Measurements from ENCODE around the gene BANF1. TPM values are rescaled to one million over a fixed set of nuclear protein-coding genes. Genes with fewer than 3 reads are reported as not detected.
"Not testable (repeated sequence)": the region's sequence is repeated elsewhere in the genome, so short reads cannot be mapped to it uniquely, and the experiment has no call there.

Gene BANF1
- polyA plus RNA-seq, 1 donor: 120 TPM

GRCh38 chr11:65997286-65997685, 5.0 kb upstream of the BANF1 start:
- peaks cover 36% of the 10 kb centered on the region for H3K36me3 ChIP-seq (ENCODE audit: control insufficient read depth, insufficient read depth, low read length)
- no peak overlapping the region for H3K27ac ChIP-seq (ENCODE audit: low read length)
- no peaks in the 10 kb centered on the region for H3K4me1 ChIP-seq (ENCODE audit: control insufficient read depth, insufficient read depth, low read length)
- no peak overlapping the region for H3K4me3 ChIP-seq (ENCODE audit: low read length)
- no peaks in the 10 kb centered on the region for H3K27me3 ChIP-seq (ENCODE audit: control insufficient read depth, insufficient read depth, low read length)
- WGBS (ENCODE audit: insufficient coverage, low lambda C conversion rate): no CpG with 5 or more reads among the region's 2 CpGs
- no peak for DNase-seq
- no peaks in the 10 kb centered on the region for H3K9me3 ChIP-seq (ENCODE audit: control insufficient read depth, low read depth, low read length)

GRCh38 chr11:66002648-66003225, 434 bp downstream of the BANF1 start:
- Histone ChIP-seq H3K9me3 (ENCODE audit: control insufficient read depth, low read depth, low read length) (no peaks in the 10 kb centered on the region), H3K4me1 (ENCODE audit: control insufficient read depth, insufficient read depth, low read length) (peaks cover 9% of the 10 kb centered on the region), H3K27ac (ENCODE audit: low read length) (peak overlapping the region; percentile 95), H3K27me3 (ENCODE audit: control insufficient read depth, insufficient read depth, low read length) (no peaks in the 10 kb centered on the region), H3K4me3 (ENCODE audit: low read length) (peak overlapping the region; percentile 84), H3K36me3 (ENCODE audit: control insufficient read depth, insufficient read depth, low read length) (peaks cover 39% of the 10 kb centered on the region)
- peak in 1 of 2 donors; percentile 23 for DNase-seq
- no CpG with 5 or more reads among the region's 40 CpGs for WGBS (ENCODE audit: insufficient coverage, low lambda C conversion rate)

- no peak for DNase-seq
- peaks cover 34% of the 10 kb centered on the region for H3K36me3 ChIP-seq (ENCODE audit: control insufficient read depth, insufficient read depth, low read length)
- no peaks in the 10 kb centered on the region for H3K9me3 ChIP-seq (ENCODE audit: control insufficient read depth, low read depth, low read length)
- no peak overlapping the region for H3K27ac ChIP-seq (ENCODE audit: low read length)
- peaks cover 9% of the 10 kb centered on the region for H3K4me1 ChIP-seq (ENCODE audit: control insufficient read depth, insufficient read depth, low read length)
- no CpG with 5 or more reads among the region's 6 CpGs for WGBS (ENCODE audit: insufficient coverage, low lambda C conversion rate)
- H3K27me3 ChIP-seq (ENCODE audit: control insufficient read depth, insufficient read depth, low read length): peaks cover 4% of the 10 kb centered on the region
- peak overlapping the region; percentile 84 for H3K4me3 ChIP-seq (ENCODE audit: low read length)
Observed at GRCh38 chr11:66003291-66003690, 988 bp downstream of the BANF1 start.

GRCh38 chr11:66004186-66004585, 1.9 kb downstream of the BANF1 start:
- DNase-seq: peak in 1 of 2 donors; percentile 25
- peaks cover 25% of the 10 kb centered on the region for H3K36me3 ChIP-seq (ENCODE audit: control insufficient read depth, insufficient read depth, low read length)
- WGBS (ENCODE audit: insufficient coverage, low lambda C conversion rate): 60% methylated on average over 1 of the region's 4 CpGs
- H3K27me3 ChIP-seq (ENCODE audit: control insufficient read depth, insufficient read depth, low read length): peaks cover 9% of the 10 kb centered on the region
- H3K27ac ChIP-seq (ENCODE audit: low read length): no peak overlapping the region
- peaks cover 9% of the 10 kb centered on the region for H3K4me1 ChIP-seq (ENCODE audit: control insufficient read depth, insufficient read depth, low read length)
- H3K4me3 ChIP-seq (ENCODE audit: low read length): no peak overlapping the region
- no peaks in the 10 kb centered on the region for H3K9me3 ChIP-seq (ENCODE audit: control insufficient read depth, low read depth, low read length)

GRCh38 chr11:66006134-66006890, 4.0 kb downstream of the BANF1 start:
- no peaks in the 10 kb centered on the region for H3K9me3 ChIP-seq (ENCODE audit: control insufficient read depth, low read depth, low read length)
- no peak for DNase-seq
- peaks cover 28% of the 10 kb centered on the region for H3K27me3 ChIP-seq (ENCODE audit: control insufficient read depth, insufficient read depth, low read length)
- no peak overlapping the region for H3K4me3 ChIP-seq (ENCODE audit: low read length)
- H3K4me1 ChIP-seq (ENCODE audit: control insufficient read depth, insufficient read depth, low read length): peaks cover 9% of the 10 kb centered on the region
- WGBS (ENCODE audit: insufficient coverage, low lambda C conversion rate): no CpG with 5 or more reads among the region's 13 CpGs
- no peak overlapping the region for H3K27ac ChIP-seq (ENCODE audit: low read length)
- peaks cover 13% of the 10 kb centered on the region for H3K36me3 ChIP-seq (ENCODE audit: control insufficient read depth, insufficient read depth, low read length)

- DNase-seq: no peak
- Histone ChIP-seq H3K27me3 (ENCODE audit: control insufficient read depth, insufficient read depth, low read length) (peaks cover 33% of the 10 kb centered on the region), H3K36me3 (ENCODE audit: control insufficient read depth, insufficient read depth, low read length) (peaks cover 13% of the 10 kb centered on the region), H3K27ac (ENCODE audit: low read length) (no peak overlapping the region), H3K4me3 (ENCODE audit: low read length) (no peak overlapping the region), H3K9me3 (ENCODE audit: control insufficient read depth, low read depth, low read length) (no peaks in the 10 kb centered on the region), H3K4me1 (ENCODE audit: control insufficient read depth, insufficient read depth, low read length) (peaks cover 9% of the 10 kb centered on the region)
- no CpG with 5 or more reads among the region's 4 CpGs for WGBS (ENCODE audit: insufficient coverage, low lambda C conversion rate)
Observed at GRCh38 chr11:66006891-66007176, 4.5 kb downstream of the BANF1 start.

GRCh38 chr11:66007201-66007634, 4.9 kb downstream of the BANF1 start:
- no CpG with 5 or more reads among the region's 5 CpGs for WGBS (ENCODE audit: insufficient coverage, low lambda C conversion rate)
- H3K36me3 ChIP-seq (ENCODE audit: control insufficient read depth, insufficient read depth, low read length): peaks cover 13% of the 10 kb centered on the region
- H3K4me1 ChIP-seq (ENCODE audit: control insufficient read depth, insufficient read depth, low read length): peaks cover 9% of the 10 kb centered on the region
- no peak overlapping the region for H3K4me3 ChIP-seq (ENCODE audit: low read length)
- H3K27ac ChIP-seq (ENCODE audit: low read length): no peak overlapping the region
- H3K9me3 ChIP-seq (ENCODE audit: control insufficient read depth, low read depth, low read length): no peaks in the 10 kb centered on the region
- H3K27me3 ChIP-seq (ENCODE audit: control insufficient read depth, insufficient read depth, low read length): peaks cover 37% of the 10 kb centered on the region
- no peak for DNase-seq

GRCh38 chr11:66008095-66008467, 5.8 kb downstream of the BANF1 start:
- DNase-seq: no peak
- peaks cover 6% of the 10 kb centered on the region for H3K4me1 ChIP-seq (ENCODE audit: control insufficient read depth, insufficient read depth, low read length)
- H3K9me3 ChIP-seq (ENCODE audit: control insufficient read depth, low read depth, low read length): no peaks in the 10 kb centered on the region
- H3K27ac ChIP-seq (ENCODE audit: low read length): no peak overlapping the region
- 100% methylated on average over 1 of the region's 2 CpGs for WGBS (ENCODE audit: insufficient coverage, low lambda C conversion rate)
- no peak overlapping the region for H3K4me3 ChIP-seq (ENCODE audit: low read length)
- H3K36me3 ChIP-seq (ENCODE audit: control insufficient read depth, insufficient read depth, low read length): peaks cover 13% of the 10 kb centered on the region
- peaks cover 44% of the 10 kb centered on the region for H3K27me3 ChIP-seq (ENCODE audit: control insufficient read depth, insufficient read depth, low read length)

GRCh38 chr11:66008468-66009101, 6.3 kb downstream of the BANF1 start:
- peaks cover 49% of the 10 kb centered on the region for H3K27me3 ChIP-seq (ENCODE audit: control insufficient read depth, insufficient read depth, low read length)
- H3K9me3 ChIP-seq (ENCODE audit: control insufficient read depth, low read depth, low read length): no peaks in the 10 kb centered on the region
- H3K4me1 ChIP-seq (ENCODE audit: control insufficient read depth, insufficient read depth, low read length): peaks cover 1% of the 10 kb centered on the region
- DNase-seq: no peak
- no peak overlapping the region for H3K4me3 ChIP-seq (ENCODE audit: low read length)
- WGBS (ENCODE audit: insufficient coverage, low lambda C conversion rate): no CpG with 5 or more reads among the region's 10 CpGs
- no peak overlapping the region for H3K27ac ChIP-seq (ENCODE audit: low read length)
- H3K36me3 ChIP-seq (ENCODE audit: control insufficient read depth, insufficient read depth, low read length): peaks cover 13% of the 10 kb centered on the region

GRCh38 chr11:66010036-66010435, 7.7 kb downstream of the BANF1 start:
- H3K4me1 ChIP-seq (ENCODE audit: control insufficient read depth, insufficient read depth, low read length); H3K4me3 ChIP-seq (ENCODE audit: low read length); DNase-seq; H3K36me3 ChIP-seq (ENCODE audit: control insufficient read depth, insufficient read depth, low read length); H3K9me3 ChIP-seq (ENCODE audit: control insufficient read depth, low read depth, low read length); H3K27ac ChIP-seq (ENCODE audit: low read length): not testable (repeated sequence)
- peaks cover 54% of the 10 kb centered on the region for H3K27me3 ChIP-seq (ENCODE audit: control insufficient read depth, insufficient read depth, low read length)
- WGBS (ENCODE audit: insufficient coverage, low lambda C conversion rate): no CpG with 5 or more reads among the region's 4 CpGs

Measured in large intestine (tissue), 3 donors.